DOHH2 (cell line): Measurements from ENCODE around the gene FPR3.

Source experiments
- CTCF ChIP-seq: fragments of 200-600 bp; sonication (generic); IDR thresholded peaks from one replicate; pipeline ENCODE4 v1.5.1; 2014; ENCODE audit warnings: antibody characterized with exemption, mild to moderate bottlenecking, low read depth, low read length; ENCODE audit not compliant: poor library complexity, severe bottlenecking
- EZH2phosphoT487 ChIP-seq: fragments of 200-600 bp; sonication (generic); IDR thresholded peaks from 2 replicates; pipeline ENCODE4 v1.6.1; 2017; ENCODE audit warnings: borderline replicate concordance, mild to moderate bottlenecking, antibody characterized with exemption, low read length, moderate library complexity, mixed read lengths

DNA sequence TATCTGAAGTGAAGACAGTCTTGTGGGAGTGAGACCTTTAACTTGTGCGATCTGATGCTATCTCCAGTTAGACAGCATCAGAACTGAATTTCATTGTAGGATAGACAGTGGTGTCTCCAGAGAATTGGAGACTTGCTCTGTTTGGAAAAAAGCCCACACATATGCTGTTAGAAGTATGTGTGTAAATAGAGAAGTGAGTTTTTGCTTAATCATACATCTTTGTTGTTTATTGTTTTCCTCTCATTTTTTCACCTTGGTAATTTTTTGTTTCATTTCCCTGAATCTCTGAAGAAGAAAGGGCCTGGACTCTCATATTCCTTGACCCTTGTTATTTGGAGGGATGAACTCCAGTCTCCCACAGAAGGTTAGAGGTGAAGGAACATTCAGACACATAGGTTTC is 21.8 kb downstream of the FPR3 start:
- TF ChIP-seq CTCF = no peak
- no peak for TF ChIP-seq EZH2phosphoT487
